ENCODE results near the gene PTTG2. TPM values are rescaled to one million over a fixed set of nuclear protein-coding genes. Genes with fewer than 3 reads are reported as not detected.
"Not testable (repeated sequence)": the region's sequence is repeated elsewhere in the genome, so short reads cannot be mapped to it uniquely, and the experiment has no call there.

PTTG2 gene
- polyA plus RNA-seq (ENCODE audit: insufficient read length): not detected

GRCh38 chr4:37960098-37960497 is at the start of gene PTTG2:
PTTG2 (plus strand) TSS chr4:37960398; CDS start chr4:37960435, 37 bp downstream.
- DNase-seq: no peak

GRCh38 chr4:37914539-37914938 is 45.7 kb upstream of the PTTG2 start:
- no peak for DNase-seq

GRCh38 chr4:37917388-37917787 is 42.8 kb upstream of the PTTG2 start:
- no peak for DNase-seq

- no peak for DNase-seq
These were observed 41.5 kb upstream of the PTTG2 start for GRCh38 chr4:37918653-37919052.

GRCh38 chr4:37922328-37922727 is 37.9 kb upstream of the PTTG2 start:
- no peak for DNase-seq

- DNase-seq: not testable (repeated sequence)
These were observed 37.1 kb upstream of the PTTG2 start for GRCh38 chr4:37923089-37923488.

GRCh38 chr4:37924946-37925345 is 35.3 kb upstream of the PTTG2 start:
- DNase-seq: no peak

- no peak for DNase-seq
These were observed 32.8 kb upstream of the PTTG2 start for GRCh38 chr4:37927434-37927833.

GRCh38 chr4:37928426-37929416 is 31.5 kb upstream of the PTTG2 start:
- DNase-seq: no peak

GRCh38 chr4:37934096-37934495 is 26.1 kb upstream of the PTTG2 start:
- no peak for DNase-seq

- DNase-seq: no peak
These were observed 25.6 kb upstream of the PTTG2 start for GRCh38 chr4:37934609-37935008.

- no peak for DNase-seq
These were observed 25.2 kb upstream of the PTTG2 start for GRCh38 chr4:37935026-37935425.

GRCh38 chr4:37936889-37937498 is 23.2 kb upstream of the PTTG2 start:
- no peak for DNase-seq

GRCh38 chr4:37938208-37938607 is 22.0 kb upstream of the PTTG2 start:
- no peak for DNase-seq

GRCh38 chr4:37946503-37947179 is 13.6 kb upstream of the PTTG2 start:
- no peak for DNase-seq

GRCh38 chr4:37948542-37948941 is 11.7 kb upstream of the PTTG2 start:
- no peak for DNase-seq

- DNase-seq: no peak
These were observed 10.4 kb upstream of the PTTG2 start for GRCh38 chr4:37949636-37950426.

GRCh38 chr4:37951461-37952352 is 8.5 kb upstream of the PTTG2 start:
- DNase-seq: no peak

- DNase-seq: no peak
These were observed 7.0 kb upstream of the PTTG2 start for GRCh38 chr4:37953156-37953555.

GRCh38 chr4:37953620-37954293 is 6.4 kb upstream of the PTTG2 start:
- no peak for DNase-seq

GRCh38 chr4:37956941-37957340 is 3.3 kb upstream of the PTTG2 start:
- no peak for DNase-seq
